ENCODE measurements around the gene TOX2. TPM values are rescaled to one million over a fixed set of nuclear protein-coding genes. Genes with fewer than 3 reads are reported as not detected.

Gene TOX2
- total and polyA plus RNA-seq, 2 of the 8 experiments (the other 6 are each of a cell fraction or from before 2014, with no cell fraction given) = 1.8 to 3.4 TPM

GRCh38 chr20:43894491-43894890 is 20.2 kb upstream of the TOX2 start (continued):
- TF ChIP-seq CHD7 (IDR thresholded peaks at IDR 0.05; ENCODE audit: insufficient replicate concordance, low read length) (no peak), BRCA1 (IDR thresholded peaks at IDR 0.05; ENCODE audit: low read depth, low read length) (no peak), USF2 (IDR thresholded peaks at IDR 0.05; ENCODE audit: low read length) (no peak), NRF1 (IDR thresholded peaks at IDR 0.05; ENCODE audit: low read depth, low read length) (no peak), JUN (IDR thresholded peaks at IDR 0.05; ENCODE audit: low read depth, low read length) (peak; percentile 69; the same call in 1 of the 2 replicates), BCL11A (IDR thresholded peaks at IDR 0.05; ENCODE audit: low read depth in 2 of 2, low read length in 2 of 2) (no peak), KDM4A (IDR thresholded peaks at IDR 0.05; ENCODE audit: low read depth, low read length, severe bottlenecking) (no peak), SRF (IDR thresholded peaks at IDR 0.05; ENCODE audit: low read depth, low read length) (no peak), KDM5A (IDR thresholded peaks at IDR 0.05; ENCODE audit: low read length) (no peak), ATF3 (IDR thresholded peaks at IDR 0.05; ENCODE audit: insufficient read depth, low read depth, low read length) (no peak)

All from H1 (cell line).